Brain microvascular endothelial cell (primary cell): ENCODE data around the gene MNX1.

Experiments used
- DNase-seq: peaks from one replicate; pipeline ENCODE4 v3.0.0-alpha.2; 2020
- H3K27ac ChIP-seq: fragments of 250-450 bp; sonication (Bioruptor Pico); 2 replicates; pipeline ENCODE4 v1.5.1; 2020; ENCODE audit warnings: mild to moderate bottlenecking, moderate library complexity
- H3K27me3 ChIP-seq: fragments of 250-450 bp; sonication (Bioruptor Pico); replicated peaks from 2 replicates; pipeline ENCODE4 v1.5.1; 2020; ENCODE audit warnings: mild to moderate bottlenecking
- H3K36me3 ChIP-seq: fragments of 250-450 bp; sonication (Bioruptor Pico); replicated peaks from 2 replicates; pipeline ENCODE4 v1.5.1; 2020; ENCODE audit warnings: mild to moderate bottlenecking
- H3K4me3 ChIP-seq: 2 replicates; pipeline ENCODE4 v1.5.1; 2011; ENCODE audit warnings: low read depth, mild to moderate bottlenecking, control low read depth, low read length, moderate library complexity
- in situ Hi-C: cut with HindIII; loops from 2 replicates; pipeline ENCODE4 v1.10.0; 2017; ENCODE audit warnings: low sequenced_read_pairs, low pct_ligation_motif_present
- TF ChIP-seq, protein P1 (sequence below): IDR thresholded peaks from 2 replicates; pipeline ENCODE4 v1.5.1; 2011; ENCODE audit warnings: low read depth, mild to moderate bottlenecking, moderate library complexity, low read length, control low read depth, inconsistent platforms; ENCODE audit errors: missing control alignments

The MNX1 gene

DNA sequence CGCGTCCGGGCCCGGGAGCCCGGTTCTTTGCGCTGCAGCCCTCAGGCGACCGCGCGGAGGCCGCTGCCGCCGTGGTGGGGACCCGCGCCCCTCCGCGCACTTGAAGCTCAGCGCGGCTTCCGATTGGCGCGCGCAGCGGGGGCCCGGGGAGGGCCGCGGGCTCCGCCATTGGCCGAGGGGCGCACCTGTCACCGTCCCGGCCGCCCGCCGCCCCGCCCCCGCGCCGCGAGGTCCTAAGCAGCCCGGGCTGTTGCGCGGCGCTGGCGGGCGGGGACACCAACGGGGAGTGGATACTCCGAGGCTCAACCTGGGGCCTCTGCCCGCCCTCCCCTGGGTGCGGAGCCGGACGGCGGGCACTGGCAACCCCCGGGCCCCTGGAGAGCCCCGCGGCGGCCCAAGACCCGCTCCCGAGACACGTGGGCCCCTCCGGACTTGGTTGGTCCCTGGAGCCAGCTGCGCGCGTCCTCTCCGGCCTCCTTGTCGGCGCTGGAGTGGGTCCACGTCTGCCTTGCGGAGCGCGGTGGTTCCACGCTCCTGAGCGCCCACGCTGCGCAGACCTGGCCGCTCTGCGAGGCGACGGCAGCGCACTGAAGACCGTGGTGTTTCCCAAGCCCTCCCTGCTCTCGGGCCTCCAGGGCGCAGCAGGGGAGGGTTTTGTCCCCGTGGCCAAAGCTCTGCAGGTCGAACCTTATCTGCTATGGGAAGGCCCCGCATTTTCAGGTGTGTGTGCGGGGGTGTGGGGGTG lies at the start of gene MNX1:
MNX1 (minus strand) TSS at position 76 of the 745 bp plus-strand sequence. CDS start 313 bp downstream, outside the sequence.
- Histone ChIP-seq H3K36me3 (no peaks in the 10 kb centered on the region), H3K4me3 (no peak within 1 kb of the TSS), H3K27ac (no peak within 1 kb of the TSS), H3K27me3 (peaks cover 94% of the 10 kb centered on the region)
- in situ Hi-C loops: no loop called here
- DNase-seq: no peak
- TF ChIP-seq, protein P1, sequence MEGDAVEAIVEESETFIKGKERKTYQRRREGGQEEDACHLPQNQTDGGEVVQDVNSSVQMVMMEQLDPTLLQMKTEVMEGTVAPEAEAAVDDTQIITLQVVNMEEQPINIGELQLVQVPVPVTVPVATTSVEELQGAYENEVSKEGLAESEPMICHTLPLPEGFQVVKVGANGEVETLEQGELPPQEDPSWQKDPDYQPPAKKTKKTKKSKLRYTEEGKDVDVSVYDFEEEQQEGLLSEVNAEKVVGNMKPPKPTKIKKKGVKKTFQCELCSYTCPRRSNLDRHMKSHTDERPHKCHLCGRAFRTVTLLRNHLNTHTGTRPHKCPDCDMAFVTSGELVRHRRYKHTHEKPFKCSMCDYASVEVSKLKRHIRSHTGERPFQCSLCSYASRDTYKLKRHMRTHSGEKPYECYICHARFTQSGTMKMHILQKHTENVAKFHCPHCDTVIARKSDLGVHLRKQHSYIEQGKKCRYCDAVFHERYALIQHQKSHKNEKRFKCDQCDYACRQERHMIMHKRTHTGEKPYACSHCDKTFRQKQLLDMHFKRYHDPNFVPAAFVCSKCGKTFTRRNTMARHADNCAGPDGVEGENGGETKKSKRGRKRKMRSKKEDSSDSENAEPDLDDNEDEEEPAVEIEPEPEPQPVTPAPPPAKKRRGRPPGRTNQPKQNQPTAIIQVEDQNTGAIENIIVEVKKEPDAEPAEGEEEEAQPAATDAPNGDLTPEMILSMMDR: no peak

GRCh38 chr7:157059534-157059933 lies 49.1 kb upstream of the MNX1 start:
- H3K36me3 ChIP-seq: no peaks in the 10 kb centered on the region
- TF ChIP-seq, protein P1: no peak
- in situ Hi-C loops: no loop called here
- no peak overlapping the region for H3K27ac ChIP-seq
- H3K27me3 ChIP-seq: no peaks in the 10 kb centered on the region
- no peak for DNase-seq
- H3K4me3 ChIP-seq: no peak overlapping the region

GRCh38 chr7:157058701-157059100 lies 48.2 kb upstream of the MNX1 start:
- TF ChIP-seq, protein P1: no peak
- in situ Hi-C loops: no loop called here
- Histone ChIP-seq H3K4me3 (no peak overlapping the region), H3K27me3 (no peaks in the 10 kb centered on the region), H3K27ac (no peak overlapping the region), H3K36me3 (no peaks in the 10 kb centered on the region)
- DNase-seq: no peak

GRCh38 chr7:157058068-157058467 lies 47.6 kb upstream of the MNX1 start:
- no peak overlapping the region for H3K4me3 ChIP-seq

DNA sequence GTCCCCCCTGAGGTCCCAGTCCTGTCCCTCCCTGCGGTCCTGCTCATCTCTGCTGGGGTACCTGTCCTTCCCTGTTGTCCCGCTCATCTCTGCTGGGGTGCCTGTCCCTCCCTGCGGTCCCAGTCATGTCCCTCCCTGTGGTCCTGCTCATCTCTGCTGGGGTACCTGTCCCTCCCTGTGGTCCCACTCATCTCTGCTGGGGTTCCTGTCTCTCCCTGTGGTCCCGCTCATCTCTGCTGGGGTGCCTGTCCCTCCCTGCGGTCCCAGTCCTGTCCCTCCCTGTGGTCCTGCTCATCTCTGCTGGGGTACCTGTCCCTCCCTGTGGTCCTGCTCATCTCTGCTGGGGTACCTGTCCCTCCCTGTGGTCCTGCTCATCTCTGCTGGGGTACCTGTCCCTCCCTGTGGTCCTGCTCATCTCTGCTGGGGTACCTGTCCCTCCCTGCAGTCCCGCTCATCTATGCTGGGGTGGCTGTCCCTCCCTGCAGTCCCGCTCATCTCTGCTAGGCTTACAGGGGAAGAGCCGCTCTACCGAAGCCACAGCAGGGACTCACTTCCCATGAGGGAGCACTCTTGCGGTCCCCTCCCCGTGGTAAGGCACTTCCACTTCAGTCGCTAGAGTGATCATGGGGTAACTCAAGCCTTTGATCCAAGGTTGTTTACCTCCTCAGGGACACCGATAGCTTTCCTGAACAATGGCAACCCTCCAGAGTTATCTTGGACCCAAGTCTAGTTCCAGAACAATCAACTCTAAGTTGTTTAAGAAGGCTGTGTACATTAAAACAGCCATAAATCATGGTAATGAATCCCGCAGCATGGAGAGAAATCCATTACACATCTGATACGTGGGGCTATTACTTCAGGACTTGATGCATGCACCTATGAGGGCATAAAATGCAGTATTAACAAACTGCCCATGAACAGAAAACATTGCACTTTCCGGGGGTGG lies 46.8 kb upstream of the MNX1 start:
- TF ChIP-seq, protein P1: no peak
- Histone ChIP-seq H3K4me3 (no peak overlapping the region), H3K27me3 (no peaks in the 10 kb centered on the region), H3K36me3 (no peaks in the 10 kb centered on the region), H3K27ac (no peak overlapping the region)
- no peak for DNase-seq
- in situ Hi-C loops: no loop called here

More at GRCh38 chr7:157058068-157058467, 47.6 kb upstream of the MNX1 start:
- DNase-seq: no peak
- in situ Hi-C loops: no loop called here
- Histone ChIP-seq H3K27ac (no peak overlapping the region), H3K36me3 (no peaks in the 10 kb centered on the region), H3K27me3 (no peaks in the 10 kb centered on the region)
- TF ChIP-seq, protein P1: no peak
